SU-DHL-6 (cell line): Measurements from ENCODE around the gene MEGF10.

Source experiments
- H2AFZ ChIP-seq: fragments of 200-600 bp; sonication (generic); 2 replicates; pipeline ENCODE4 v1.6.1; 2014; ENCODE audit warnings: low read depth, mild to moderate bottlenecking, moderate library complexity, mixed read lengths, antibody characterized with exemption, low read length; ENCODE audit not compliant: severe bottlenecking
- H3F3A ChIP-seq: fragments of 200-600 bp; shearing (Covaris generic); 2 replicates; pipeline ENCODE4 v1.6.0; 2016; ENCODE audit warnings: antibody characterized with exemption, mild to moderate bottlenecking; ENCODE audit not compliant: insufficient read depth
- H3K27ac ChIP-seq: fragments of 200-600 bp; sonication (generic); 2 replicates; pipeline ENCODE4 v1.5.1; 2016; ENCODE audit warnings: low read depth, mild to moderate bottlenecking, low read length, moderate library complexity, mixed read lengths
- H3K27me3 ChIP-seq: fragments of 200-600 bp; sonication (generic), shearing (Covaris generic); 2 replicates; pipeline ENCODE4 v1.6.0; 2014; ENCODE audit warnings: mild to moderate bottlenecking, low read length
- H3K36me3 ChIP-seq: fragments of 200-600 bp; sonication (generic); 2 replicates; pipeline ENCODE4 v1.6.1; 2014; ENCODE audit warnings: mild to moderate bottlenecking, low read length, mixed read lengths
- H3K4me2 ChIP-seq: fragments of 300-600, 200-600 bp; shearing (Covaris generic), sonication (generic); 2 replicates; pipeline ENCODE4 v1.6.0; 2014; ENCODE audit warnings: low read length, low read depth, mild to moderate bottlenecking; ENCODE audit not compliant: poor library complexity, severe bottlenecking
- H3K4me3 ChIP-seq: fragments of 200-600 bp; sonication (generic); 2 replicates; pipeline ENCODE4 v1.5.1; 2014; ENCODE audit warnings: antibody characterized with exemption, low read length, mild to moderate bottlenecking, mixed read lengths; ENCODE audit not compliant: insufficient read depth, poor library complexity, severe bottlenecking
- H3K79me2 ChIP-seq: fragments of 200-600 bp; sonication (generic); 2 replicates; pipeline ENCODE4 v1.6.1; 2014; ENCODE audit warnings: mild to moderate bottlenecking, low read length, moderate library complexity; ENCODE audit not compliant: insufficient read depth
- H3K9ac ChIP-seq: fragments of 200-600 bp; sonication (generic); 2 replicates; pipeline ENCODE4 v1.7.0; 2014; ENCODE audit warnings: mild to moderate bottlenecking, low read length
- H3K9me2 ChIP-seq: fragments of 200-600 bp; sonication (generic); replicated peaks from 2 replicates; pipeline ENCODE4 v1.6.1; 2014; ENCODE audit warnings: low read length; ENCODE audit not compliant: insufficient read depth
- H3K9me3 ChIP-seq: fragments of 200-600 bp; sonication (generic); 2 replicates; pipeline ENCODE4 v1.6.1; 2014; ENCODE audit warnings: low read length, mixed read lengths; ENCODE audit not compliant: insufficient read depth
- H4K20me1 ChIP-seq: fragments of 200-600 bp; sonication (generic); 2 replicates; pipeline ENCODE4 v1.6.1; 2014; ENCODE audit warnings: low read depth, mild to moderate bottlenecking, antibody characterized with exemption, low read length, moderate library complexity, mixed read lengths
- EZH2phosphoT487 ChIP-seq: fragments of 200-600 bp; sonication (generic), shearing (Covaris generic); conservative IDR thresholded peaks from 2 replicates; pipeline ENCODE4 v1.6.1; 2018; ENCODE audit warnings: mild to moderate bottlenecking, antibody characterized with exemption, low read length, moderate library complexity, mixed read lengths
- TF ChIP-seq, protein P1 (sequence below): fragments of 200-600 bp; sonication (generic); IDR thresholded peaks from one replicate; pipeline ENCODE4 v1.5.1; 2017; ENCODE audit warnings: antibody characterized with exemption, mild to moderate bottlenecking, low read length, moderate library complexity; ENCODE audit not compliant: insufficient read depth, poor library complexity, severe bottlenecking

Gene MEGF10

DNA sequence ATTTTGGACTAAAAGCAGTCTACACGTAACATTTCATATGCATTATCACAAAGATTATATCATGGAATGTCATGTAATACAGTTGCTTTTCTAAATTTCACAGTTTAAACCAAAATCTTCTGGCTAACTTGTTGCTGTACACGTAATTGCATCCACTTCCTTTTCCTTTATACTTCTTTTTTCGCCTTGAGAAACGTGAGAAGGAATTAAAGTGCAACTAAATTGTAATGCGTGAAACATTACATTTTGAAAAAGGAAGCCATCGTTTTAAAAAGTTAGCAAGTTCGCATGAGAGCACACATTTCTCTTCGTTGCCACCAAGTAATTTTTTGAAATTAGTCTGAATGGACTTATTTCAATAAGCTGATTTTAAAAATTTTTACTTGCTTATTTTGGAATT, 80.0 kb downstream of the MEGF10 start:
- Histone ChIP-seq H4K20me1 (no peaks in the 10 kb centered on the region), H3K79me2 (no peaks in the 10 kb centered on the region), H3K9me2 (no peaks in the 10 kb centered on the region), H3K9ac (no peak overlapping the region), H3K4me3 (no peak overlapping the region), H3K4me2 (no peak overlapping the region), H3K27ac (no peak overlapping the region), H3K9me3 (no peaks in the 10 kb centered on the region), H3F3A (no peaks in the 10 kb centered on the region), H2AFZ (no peak overlapping the region), H3K36me3 (no peaks in the 10 kb centered on the region), H3K27me3 (no peaks in the 10 kb centered on the region)
- no peak for TF ChIP-seq EZH2phosphoT487
- TF ChIP-seq, protein P1, sequence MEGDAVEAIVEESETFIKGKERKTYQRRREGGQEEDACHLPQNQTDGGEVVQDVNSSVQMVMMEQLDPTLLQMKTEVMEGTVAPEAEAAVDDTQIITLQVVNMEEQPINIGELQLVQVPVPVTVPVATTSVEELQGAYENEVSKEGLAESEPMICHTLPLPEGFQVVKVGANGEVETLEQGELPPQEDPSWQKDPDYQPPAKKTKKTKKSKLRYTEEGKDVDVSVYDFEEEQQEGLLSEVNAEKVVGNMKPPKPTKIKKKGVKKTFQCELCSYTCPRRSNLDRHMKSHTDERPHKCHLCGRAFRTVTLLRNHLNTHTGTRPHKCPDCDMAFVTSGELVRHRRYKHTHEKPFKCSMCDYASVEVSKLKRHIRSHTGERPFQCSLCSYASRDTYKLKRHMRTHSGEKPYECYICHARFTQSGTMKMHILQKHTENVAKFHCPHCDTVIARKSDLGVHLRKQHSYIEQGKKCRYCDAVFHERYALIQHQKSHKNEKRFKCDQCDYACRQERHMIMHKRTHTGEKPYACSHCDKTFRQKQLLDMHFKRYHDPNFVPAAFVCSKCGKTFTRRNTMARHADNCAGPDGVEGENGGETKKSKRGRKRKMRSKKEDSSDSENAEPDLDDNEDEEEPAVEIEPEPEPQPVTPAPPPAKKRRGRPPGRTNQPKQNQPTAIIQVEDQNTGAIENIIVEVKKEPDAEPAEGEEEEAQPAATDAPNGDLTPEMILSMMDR, result no peak

DNA sequence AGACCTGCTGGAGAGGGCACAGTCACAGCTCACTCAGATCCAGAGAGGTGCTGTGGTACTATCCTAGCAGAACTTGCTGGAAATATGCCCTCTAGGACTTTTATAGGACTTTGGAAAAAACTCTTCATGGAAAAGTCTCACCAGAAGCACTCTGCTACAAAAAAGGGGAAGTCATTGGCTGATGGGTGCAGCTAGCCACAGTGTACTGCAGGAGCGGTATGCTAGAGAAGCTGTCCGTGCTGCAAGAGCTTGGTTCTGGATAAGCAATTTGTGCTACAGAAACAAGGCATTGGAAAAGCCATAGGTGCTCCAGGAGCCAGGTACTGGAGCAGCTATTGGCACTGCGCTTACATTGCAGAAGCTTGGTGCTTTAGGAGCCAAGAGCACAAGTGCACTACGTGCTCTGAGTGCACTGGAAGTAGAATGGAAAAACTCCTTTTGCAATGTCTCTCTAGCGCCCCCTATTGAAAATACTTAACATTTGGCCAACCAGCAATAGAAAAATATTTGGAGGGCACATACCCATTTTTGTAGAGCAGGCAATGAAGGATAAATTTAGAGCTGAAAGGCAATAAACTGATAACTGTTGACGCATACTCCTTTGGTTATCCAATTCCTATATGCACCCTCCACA, 83.4 kb downstream of the MEGF10 start:
- H3K9me3 ChIP-seq, result no peaks in the 10 kb centered on the region
- no peak overlapping the region for H3K4me3 ChIP-seq
- no peaks in the 10 kb centered on the region for H3K9me2 ChIP-seq
- TF ChIP-seq, protein P1, result no peak
- no peak for TF ChIP-seq EZH2phosphoT487
- H3F3A ChIP-seq, result no peaks in the 10 kb centered on the region
- H3K79me2 ChIP-seq, result no peaks in the 10 kb centered on the region
- H2AFZ ChIP-seq, result no peak overlapping the region
- H3K27me3 ChIP-seq, result no peaks in the 10 kb centered on the region
- no peaks in the 10 kb centered on the region for H4K20me1 ChIP-seq
- H3K27ac ChIP-seq, result no peak overlapping the region
- H3K4me2 ChIP-seq, result no peak overlapping the region
- H3K9ac ChIP-seq, result no peak overlapping the region
- H3K36me3 ChIP-seq, result no peaks in the 10 kb centered on the region

DNA sequence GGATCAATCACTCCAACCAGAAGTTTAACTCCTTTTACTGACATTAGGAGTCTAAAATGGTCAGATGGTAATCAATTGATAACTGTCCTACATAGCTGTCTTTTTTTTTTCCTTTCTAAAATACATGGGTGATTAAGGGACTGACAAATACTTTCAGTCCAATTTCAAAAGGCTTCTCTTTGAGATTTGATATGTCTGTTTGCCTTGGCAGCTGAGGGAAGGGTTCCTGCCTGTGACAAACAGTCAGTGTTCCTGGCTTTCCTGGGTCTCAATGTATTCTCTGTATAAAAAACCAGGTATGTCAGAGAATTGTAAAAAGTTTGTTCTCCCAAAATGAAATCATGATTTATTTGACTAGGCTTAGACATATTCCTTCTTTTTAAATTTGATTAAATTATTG, 84.5 kb downstream of the MEGF10 start:
- TF ChIP-seq, protein P1, result no peak
- no peak for TF ChIP-seq EZH2phosphoT487

More for the DNA sequence above, 84.5 kb downstream of the MEGF10 start:
- H3K4me2 ChIP-seq, result no peak overlapping the region
- no peak overlapping the region for H3K4me3 ChIP-seq
- no peaks in the 10 kb centered on the region for H3K36me3 ChIP-seq
- no peaks in the 10 kb centered on the region for H3K9me2 ChIP-seq
- H3K27me3 ChIP-seq, result no peaks in the 10 kb centered on the region
- no peak overlapping the region for H3K27ac ChIP-seq
- H3K9ac ChIP-seq, result no peak overlapping the region
- no peaks in the 10 kb centered on the region for H3K79me2 ChIP-seq
- no peaks in the 10 kb centered on the region for H3K9me3 ChIP-seq
- no peaks in the 10 kb centered on the region for H4K20me1 ChIP-seq
- H2AFZ ChIP-seq, result no peak overlapping the region
- H3F3A ChIP-seq, result no peaks in the 10 kb centered on the region
